ENCODE data around the gene CCT6A.

DNA sequence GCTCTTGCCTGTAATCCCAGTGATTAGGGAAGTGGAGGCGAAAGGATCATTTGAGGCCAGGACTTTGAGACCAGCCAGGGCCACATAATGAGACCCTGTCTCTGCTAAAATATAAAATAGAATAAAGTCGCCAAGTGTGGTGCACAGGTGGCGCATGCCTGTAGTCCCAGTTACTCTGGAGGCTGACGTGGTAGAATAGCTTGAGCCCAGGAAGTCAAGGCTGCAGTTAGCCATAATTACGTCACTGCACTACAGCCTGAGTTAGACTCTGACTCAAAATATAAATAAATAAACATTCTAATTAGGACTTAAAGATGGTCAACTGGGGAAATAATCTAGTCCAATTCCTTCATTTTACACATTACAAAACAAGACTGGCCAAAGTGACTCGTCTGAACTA lies 53.9 kb downstream of the CCT6A start:
- TF ChIP-seq, protein P1, sequence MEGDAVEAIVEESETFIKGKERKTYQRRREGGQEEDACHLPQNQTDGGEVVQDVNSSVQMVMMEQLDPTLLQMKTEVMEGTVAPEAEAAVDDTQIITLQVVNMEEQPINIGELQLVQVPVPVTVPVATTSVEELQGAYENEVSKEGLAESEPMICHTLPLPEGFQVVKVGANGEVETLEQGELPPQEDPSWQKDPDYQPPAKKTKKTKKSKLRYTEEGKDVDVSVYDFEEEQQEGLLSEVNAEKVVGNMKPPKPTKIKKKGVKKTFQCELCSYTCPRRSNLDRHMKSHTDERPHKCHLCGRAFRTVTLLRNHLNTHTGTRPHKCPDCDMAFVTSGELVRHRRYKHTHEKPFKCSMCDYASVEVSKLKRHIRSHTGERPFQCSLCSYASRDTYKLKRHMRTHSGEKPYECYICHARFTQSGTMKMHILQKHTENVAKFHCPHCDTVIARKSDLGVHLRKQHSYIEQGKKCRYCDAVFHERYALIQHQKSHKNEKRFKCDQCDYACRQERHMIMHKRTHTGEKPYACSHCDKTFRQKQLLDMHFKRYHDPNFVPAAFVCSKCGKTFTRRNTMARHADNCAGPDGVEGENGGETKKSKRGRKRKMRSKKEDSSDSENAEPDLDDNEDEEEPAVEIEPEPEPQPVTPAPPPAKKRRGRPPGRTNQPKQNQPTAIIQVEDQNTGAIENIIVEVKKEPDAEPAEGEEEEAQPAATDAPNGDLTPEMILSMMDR (IDR thresholded peaks at IDR 0.05; ENCODE audit: poor library complexity, severe bottlenecking): no peak
- TF ChIP-seq EZH2 (IDR thresholded peaks at IDR 0.05; ENCODE audit: borderline replicate concordance, insufficient read depth, low read length, poor library complexity, severe bottlenecking) (no peak), MXI1 (conservative IDR thresholded peaks at IDR 0.05; ENCODE audit: poor library complexity, severe bottlenecking) (no peak), POLR2AphosphoS5 (IDR thresholded peaks at IDR 0.05) (no peak)
- TF ChIP-seq, protein P2, sequence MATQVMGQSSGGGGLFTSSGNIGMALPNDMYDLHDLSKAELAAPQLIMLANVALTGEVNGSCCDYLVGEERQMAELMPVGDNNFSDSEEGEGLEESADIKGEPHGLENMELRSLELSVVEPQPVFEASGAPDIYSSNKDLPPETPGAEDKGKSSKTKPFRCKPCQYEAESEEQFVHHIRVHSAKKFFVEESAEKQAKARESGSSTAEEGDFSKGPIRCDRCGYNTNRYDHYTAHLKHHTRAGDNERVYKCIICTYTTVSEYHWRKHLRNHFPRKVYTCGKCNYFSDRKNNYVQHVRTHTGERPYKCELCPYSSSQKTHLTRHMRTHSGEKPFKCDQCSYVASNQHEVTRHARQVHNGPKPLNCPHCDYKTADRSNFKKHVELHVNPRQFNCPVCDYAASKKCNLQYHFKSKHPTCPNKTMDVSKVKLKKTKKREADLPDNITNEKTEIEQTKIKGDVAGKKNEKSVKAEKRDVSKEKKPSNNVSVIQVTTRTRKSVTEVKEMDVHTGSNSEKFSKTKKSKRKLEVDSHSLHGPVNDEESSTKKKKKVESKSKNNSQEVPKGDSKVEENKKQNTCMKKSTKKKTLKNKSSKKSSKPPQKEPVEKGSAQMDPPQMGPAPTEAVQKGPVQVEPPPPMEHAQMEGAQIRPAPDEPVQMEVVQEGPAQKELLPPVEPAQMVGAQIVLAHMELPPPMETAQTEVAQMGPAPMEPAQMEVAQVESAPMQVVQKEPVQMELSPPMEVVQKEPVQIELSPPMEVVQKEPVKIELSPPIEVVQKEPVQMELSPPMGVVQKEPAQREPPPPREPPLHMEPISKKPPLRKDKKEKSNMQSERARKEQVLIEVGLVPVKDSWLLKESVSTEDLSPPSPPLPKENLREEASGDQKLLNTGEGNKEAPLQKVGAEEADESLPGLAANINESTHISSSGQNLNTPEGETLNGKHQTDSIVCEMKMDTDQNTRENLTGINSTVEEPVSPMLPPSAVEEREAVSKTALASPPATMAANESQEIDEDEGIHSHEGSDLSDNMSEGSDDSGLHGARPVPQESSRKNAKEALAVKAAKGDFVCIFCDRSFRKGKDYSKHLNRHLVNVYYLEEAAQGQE (IDR thresholded peaks at IDR 0.05; ENCODE audit: borderline replicate concordance): no peak

Measured in neural cell (in vitro differentiated cells).